Common myeloid progenitor, CD34-positive (primary cell): Measurements from ENCODE around the gene MAN2A2.
"Not testable (repeated sequence)": the region's sequence is repeated elsewhere in the genome, so short reads cannot be mapped to it uniquely, and the experiment has no call there.

Source experiments
- CTCF ChIA-PET: fragments of 350-600 bp; sonication (Branson Sonifier 250); formaldehyde crosslinking; loops from one replicate; lab custom pipeline; 2021; ENCODE audit warnings: antibody characterized with exemption; lab: Charles Lee
- POLR2A ChIA-PET: fragments of 350-600 bp; sonication (Branson Sonifier 250); formaldehyde crosslinking; loops from one replicate; lab custom pipeline; 2021; ENCODE audit warnings: antibody characterized with exemption; lab: Charles Lee
- DNase-seq, 3 donors: peaks; one replicate each; pipeline versions ENCODE4 v3.0.0 to v3.0.0-alpha.2; 2013
- H3K27ac ChIP-seq, 2 experiments: 1 replicate in 1 of 2; 2 replicates in 1 of 2; pipeline ENCODE4 v1.7.0; 2013; ENCODE audit warnings: inconsistent platforms in 2 of 2, low read length in 2 of 2, mild to moderate bottlenecking in 2 of 2, low read depth in 1 of 2, moderate library complexity in 1 of 2; ENCODE audit not compliant: severe bottlenecking in 2 of 2, insufficient read depth in 1 of 2, poor library complexity in 1 of 2
- H3K27me3 ChIP-seq, 5 experiments: replicated peaks in 2 of 5; 1 replicate in 3 of 5; 2 replicates in 2 of 5; pipeline versions ENCODE4 v1.6.1 to v1.7.0; 2013; ENCODE audit warnings: low read length in 4 of 5, mild to moderate bottlenecking in 2 of 5, moderate library complexity in 2 of 5, inconsistent platforms in 1 of 5; ENCODE audit not compliant: insufficient read depth in 5 of 5, control insufficient read depth in 4 of 5
- H3K36me3 ChIP-seq, 4 experiments: 1 replicate in 2 of 4; 2 replicates in 2 of 4; pipeline versions ENCODE4 v1.6.1 to v1.7.0; 2013; ENCODE audit warnings: low read length in 3 of 4, control low read depth in 1 of 4, mild to moderate bottlenecking in 1 of 4; ENCODE audit not compliant: control insufficient read depth in 4 of 4, insufficient read depth in 4 of 4
- H3K4me1 ChIP-seq, 4 experiments: 1 replicate in 3 of 4; 2 replicates in 1 of 4; pipeline versions ENCODE4 v1.6.1 to v1.7.1; 2013; ENCODE audit warnings: low read length in 3 of 4, mild to moderate bottlenecking in 3 of 4, control low read depth in 1 of 4, inconsistent platforms in 1 of 4, moderate library complexity in 1 of 4; ENCODE audit not compliant: control insufficient read depth in 4 of 4, insufficient read depth in 4 of 4; ENCODE audit errors: control extremely low read depth in 1 of 4
- H3K4me3 ChIP-seq, 7 experiments: 1 replicate in 4 of 7; 2 replicates in 3 of 7; pipeline versions ENCODE4 v1.5.1 to v1.7.0; 2013; ENCODE audit warnings: mild to moderate bottlenecking in 7 of 7, low read length in 6 of 7, moderate library complexity in 6 of 7, inconsistent platforms in 2 of 7, low read depth in 2 of 7, control low read depth in 1 of 7; ENCODE audit not compliant: insufficient read depth in 4 of 7, control insufficient read depth in 1 of 7; ENCODE audit errors: extremely low read depth in 1 of 7
- H3K9me3 ChIP-seq, 5 experiments: 1 replicate in 4 of 5; 2 replicates in 1 of 5; pipeline versions ENCODE4 v1.6.1 to v1.7.1; 2013; ENCODE audit warnings: low read length in 4 of 5, mild to moderate bottlenecking in 2 of 5, inconsistent platforms in 1 of 5, low read depth in 1 of 5, moderate library complexity in 1 of 5; ENCODE audit not compliant: control insufficient read depth in 4 of 5, insufficient read depth in 2 of 5; ENCODE audit errors: control extremely low read depth in 1 of 5
- WGBS: methylation state at CpG from one replicate; pipeline ENCODE4 v1.1.5; 2013; ENCODE audit not compliant: insufficient coverage; 5-methylcytosine and 5-hydroxymethylcytosine counted together

The MAN2A2 gene

GRCh38 chr15:90892498-90893174 lies 10.5 kb upstream of the MAN2A2 start:
- ChIA-PET CTCF (interaction anchor here (1.0 to 16.2 kb wide), 3 partner anchors 10 to 41 kb away, joined by 3 to 258 read pairs (median 6); partner anchors contain the start of genes HDDC3, MAN2A2 and UNC45A), POLR2A (no interaction called here)
- no peak overlapping the region for H3K27ac ChIP-seq
- H3K27me3 ChIP-seq = no peaks in the 10 kb centered on the region
- H3K9me3 ChIP-seq = no peaks in the 10 kb centered on the region
- H3K36me3 ChIP-seq = peaks cover 15 to 81% (median 64%) of the 10 kb centered on the region in 4 experiments
- no peak overlapping the region for H3K4me3 ChIP-seq
- WGBS = 97% methylated on average over 28 of the region's 29 CpGs
- DNase-seq = no peak
- H3K4me1 ChIP-seq = no peaks in the 10 kb centered on the region

GRCh38 chr15:90893175-90894090 lies 9.7 kb upstream of the MAN2A2 start:
- no peak for DNase-seq
- Histone ChIP-seq H3K27ac (no peak overlapping the region), H3K4me3 (no peak overlapping the region), H3K9me3 (no peaks in the 10 kb centered on the region), H3K4me1 (no peaks in the 10 kb centered on the region), H3K27me3 (no peaks in the 10 kb centered on the region), H3K36me3 (peaks cover 15 to 73% (median 59%) of the 10 kb centered on the region in 4 experiments)
- ChIA-PET CTCF (interaction anchor here (1.0 to 16.2 kb wide), 4 partner anchors 9 to 40 kb away, joined by 3 to 258 read pairs (median 8); partner anchors contain the start of genes HDDC3, MAN2A2 and UNC45A), POLR2A (no interaction called here)
- 96% methylated on average over 32 of the region's 33 CpGs for WGBS

- 89% methylated on average over 9 of the region's 10 CpGs for WGBS
- ChIA-PET POLR2A (no interaction called here), CTCF (interaction anchor here (0.8 to 16.2 kb wide), 9 partner anchors 10 to 574 kb away, joined by 3 to 258 read pairs (median 4); partner anchors contain the start of genes FURIN, HDDC3 and UNC45A)
- Histone ChIP-seq H3K4me1 (no peaks in the 10 kb centered on the region), H3K27me3 (no peaks in the 10 kb centered on the region), H3K4me3 (no peak overlapping the region), H3K27ac (no peak overlapping the region), H3K9me3 (no peaks in the 10 kb centered on the region), H3K36me3 (peaks cover 12 to 53% (median 46%) of the 10 kb centered on the region in 4 experiments)
- DNase-seq = peak in 1 of 3 donors; percentile 40
Observed at GRCh38 chr15:90895571-90896117, 7.5 kb upstream of the MAN2A2 start.

- H3K4me3 ChIP-seq, H3K27me3 ChIP-seq, H3K9me3 ChIP-seq, POLR2A ChIA-PET, H3K27ac ChIP-seq: not testable (repeated sequence)
- H3K4me1 ChIP-seq = peaks cover 0 to 12% (median 10%) of the 10 kb centered on the region in 4 experiments
- CTCF ChIA-PET = interaction anchor here (1.2 to 16.2 kb wide), 5 partner anchors 9 to 36 kb away, joined by 3 to 258 read pairs (median 25); partner anchors contain the start of genes HDDC3 and UNC45A
- peaks cover 7 to 38% (median 32%) of the 10 kb centered on the region in 4 experiments for H3K36me3 ChIP-seq
- peak in 2 of 3 donors; percentile 53 to 61 for DNase-seq
- WGBS = 98% methylated on average over 10 of the region's 14 CpGs
Observed at GRCh38 chr15:90897131-90897655, 5.9 kb upstream of the MAN2A2 start.

- peaks cover 5 to 21% (median 19%) of the 10 kb centered on the region in 4 experiments for H3K36me3 ChIP-seq
- 8% methylated on average over 2 of the region's 14 CpGs for WGBS
- H3K27ac ChIP-seq = peak overlapping the region; percentile 85 to 93
- DNase-seq = peak; percentile 83 to 94 (median 87)
- no peaks in the 10 kb centered on the region for H3K27me3 ChIP-seq
- no peaks in the 10 kb centered on the region for H3K9me3 ChIP-seq
- ChIA-PET POLR2A (interaction anchor here (2.6 to 3.7 kb wide), 2 partner anchors 16 to 30 kb away, joined by 8 to 32 read pairs; partner anchors contain the start of genes FES and HDDC3), CTCF (interaction anchor here (1.4 to 16.2 kb wide), 7 partner anchors 8 to 32 kb away, joined by 3 to 258 read pairs (median 6); partner anchors contain the start of genes FES, HDDC3 and UNC45A)
- peak overlapping the region in 4 of 7 experiments; percentile 69 to 81 (median 77) for H3K4me3 ChIP-seq
- H3K4me1 ChIP-seq = peaks cover 2 to 24% (median 20%) of the 10 kb centered on the region in 4 experiments
Observed at GRCh38 chr15:90901175-90902039, 1.7 kb upstream of the MAN2A2 start.
